ENCODE data around the gene EXOC4. TPM values are rescaled to one million over a fixed set of nuclear protein-coding genes. Genes with fewer than 3 reads are reported as not detected.

EXOC4 gene
- total and polyA plus RNA-seq, 2 donors (not counting 1 experiment from before 2014, with no cell fraction given): 79.6 to 158 TPM

DNA sequence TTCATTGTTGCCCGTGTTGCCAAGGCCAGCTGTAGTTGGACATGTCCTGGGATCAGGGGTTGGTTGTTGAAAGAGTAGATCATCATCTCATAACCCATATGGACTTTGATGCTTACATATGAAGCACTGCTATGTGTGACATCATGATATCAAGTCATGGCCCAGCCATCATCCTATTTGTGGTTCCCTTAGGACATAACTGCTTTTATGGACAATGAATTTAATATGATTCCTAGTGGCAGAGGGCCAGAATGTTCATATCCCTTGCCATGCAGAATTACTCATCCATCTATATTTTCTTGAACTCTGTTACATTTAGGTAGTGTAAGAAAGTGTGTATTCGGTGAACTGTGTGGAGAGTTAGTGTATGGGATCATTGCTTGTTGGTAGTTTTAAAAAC lies 530.4 kb downstream of the EXOC4 start:
- no peaks in the 10 kb centered on the region for H3K27me3 ChIP-seq (ENCODE audit: control insufficient read depth, insufficient read depth, low read length)
- H3K9ac ChIP-seq (ENCODE audit: insufficient read depth, low read length): no peak overlapping the region
- no peak overlapping the region for H3K4me3 ChIP-seq (replicated peaks in 1 of 4; ENCODE audit: control extremely low read depth in 1 of 4, insufficient read depth in 1 of 4, low read depth in 3 of 4, low read length in 4 of 4)
- H3K9me3 ChIP-seq (ENCODE audit: control insufficient read depth, insufficient read depth, low read depth, low read length): no peaks in the 10 kb centered on the region
- no peaks in the 10 kb centered on the region for H3K36me3 ChIP-seq (ENCODE audit: control insufficient read depth, insufficient read depth, low read length)
- no peaks in the 10 kb centered on the region for H3K4me1 ChIP-seq (ENCODE audit: control insufficient read depth, extremely low read depth, insufficient read depth, low read length)
- no peak overlapping the region for H2AFZ ChIP-seq (ENCODE audit: low read length)
- H3K4me2 ChIP-seq (ENCODE audit: extremely low read depth, insufficient read depth, low read length): no peak overlapping the region
- H4K20me1 ChIP-seq (ENCODE audit: control insufficient read depth, extremely low read depth, insufficient read depth, low read length): no peaks in the 10 kb centered on the region
- no peak overlapping the region for H3K27ac ChIP-seq (ENCODE audit: insufficient read depth, low read length)
- TF ChIP-seq EZH2 (IDR thresholded peaks at IDR 0.05; ENCODE audit: low read length, missing control alignments): no peak
- TF ChIP-seq, protein P1, sequence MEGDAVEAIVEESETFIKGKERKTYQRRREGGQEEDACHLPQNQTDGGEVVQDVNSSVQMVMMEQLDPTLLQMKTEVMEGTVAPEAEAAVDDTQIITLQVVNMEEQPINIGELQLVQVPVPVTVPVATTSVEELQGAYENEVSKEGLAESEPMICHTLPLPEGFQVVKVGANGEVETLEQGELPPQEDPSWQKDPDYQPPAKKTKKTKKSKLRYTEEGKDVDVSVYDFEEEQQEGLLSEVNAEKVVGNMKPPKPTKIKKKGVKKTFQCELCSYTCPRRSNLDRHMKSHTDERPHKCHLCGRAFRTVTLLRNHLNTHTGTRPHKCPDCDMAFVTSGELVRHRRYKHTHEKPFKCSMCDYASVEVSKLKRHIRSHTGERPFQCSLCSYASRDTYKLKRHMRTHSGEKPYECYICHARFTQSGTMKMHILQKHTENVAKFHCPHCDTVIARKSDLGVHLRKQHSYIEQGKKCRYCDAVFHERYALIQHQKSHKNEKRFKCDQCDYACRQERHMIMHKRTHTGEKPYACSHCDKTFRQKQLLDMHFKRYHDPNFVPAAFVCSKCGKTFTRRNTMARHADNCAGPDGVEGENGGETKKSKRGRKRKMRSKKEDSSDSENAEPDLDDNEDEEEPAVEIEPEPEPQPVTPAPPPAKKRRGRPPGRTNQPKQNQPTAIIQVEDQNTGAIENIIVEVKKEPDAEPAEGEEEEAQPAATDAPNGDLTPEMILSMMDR (conservative IDR thresholded peaks at IDR 0.05 in 1 of 2, IDR thresholded peaks at IDR 0.05 in 1 of 2; ENCODE audit: low read depth in 1 of 2, low read length in 2 of 2): no peak
- peak in 1 of 2 donors; percentile 36 for DNase-seq (ENCODE audit: low read depth in 2 of 2)
- no peaks in the 10 kb centered on the region for H3K79me2 ChIP-seq (ENCODE audit: control insufficient read depth, insufficient read depth, low read length)

GRCh38 chr7:133784486-133785001 lies 531.7 kb downstream of the EXOC4 start:
- H3K27ac ChIP-seq (ENCODE audit: insufficient read depth, low read length): no peak overlapping the region
- no peak overlapping the region for H3K4me2 ChIP-seq (ENCODE audit: extremely low read depth, insufficient read depth, low read length)
- no peaks in the 10 kb centered on the region for H3K79me2 ChIP-seq (ENCODE audit: control insufficient read depth, insufficient read depth, low read length)
- H2AFZ ChIP-seq (ENCODE audit: low read length): no peak overlapping the region
- no peaks in the 10 kb centered on the region for H3K9me3 ChIP-seq (ENCODE audit: control insufficient read depth, insufficient read depth, low read depth, low read length)
- H4K20me1 ChIP-seq (ENCODE audit: control insufficient read depth, extremely low read depth, insufficient read depth, low read length): no peaks in the 10 kb centered on the region
- H3K36me3 ChIP-seq (ENCODE audit: control insufficient read depth, insufficient read depth, low read length): no peaks in the 10 kb centered on the region
- no peaks in the 10 kb centered on the region for H3K27me3 ChIP-seq (ENCODE audit: control insufficient read depth, insufficient read depth, low read length)
- no peak overlapping the region for H3K4me3 ChIP-seq (replicated peaks in 1 of 4; ENCODE audit: control extremely low read depth in 1 of 4, insufficient read depth in 1 of 4, low read depth in 3 of 4, low read length in 4 of 4)
- DNase-seq (ENCODE audit: low read depth in 2 of 2): no peak
- no peak for TF ChIP-seq EZH2 (IDR thresholded peaks at IDR 0.05; ENCODE audit: low read length, missing control alignments)
- TF ChIP-seq, protein P1 (conservative IDR thresholded peaks at IDR 0.05 in 1 of 2, IDR thresholded peaks at IDR 0.05 in 1 of 2; ENCODE audit: low read depth in 1 of 2, low read length in 2 of 2): no peak
- no peak overlapping the region for H3K9ac ChIP-seq (ENCODE audit: insufficient read depth, low read length)
- H3K4me1 ChIP-seq (ENCODE audit: control insufficient read depth, extremely low read depth, insufficient read depth, low read length): no peaks in the 10 kb centered on the region

- H3K4me3 ChIP-seq (replicated peaks in 1 of 4; ENCODE audit: control extremely low read depth in 1 of 4, insufficient read depth in 1 of 4, low read depth in 3 of 4, low read length in 4 of 4): no peak overlapping the region
- DNase-seq (ENCODE audit: low read depth in 2 of 2): no peak
- H3K9ac ChIP-seq (ENCODE audit: insufficient read depth, low read length): no peak overlapping the region
- no peaks in the 10 kb centered on the region for H3K4me1 ChIP-seq (ENCODE audit: control insufficient read depth, extremely low read depth, insufficient read depth, low read length)
- TF ChIP-seq, protein P1 (conservative IDR thresholded peaks at IDR 0.05 in 1 of 2, IDR thresholded peaks at IDR 0.05 in 1 of 2; ENCODE audit: low read depth in 1 of 2, low read length in 2 of 2): no peak
- no peak for TF ChIP-seq EZH2 (IDR thresholded peaks at IDR 0.05; ENCODE audit: low read length, missing control alignments)
- H4K20me1 ChIP-seq (ENCODE audit: control insufficient read depth, extremely low read depth, insufficient read depth, low read length): no peaks in the 10 kb centered on the region
- no peak overlapping the region for H2AFZ ChIP-seq (ENCODE audit: low read length)
- no peaks in the 10 kb centered on the region for H3K9me3 ChIP-seq (ENCODE audit: control insufficient read depth, insufficient read depth, low read depth, low read length)
- no peaks in the 10 kb centered on the region for H3K36me3 ChIP-seq (ENCODE audit: control insufficient read depth, insufficient read depth, low read length)
- H3K4me2 ChIP-seq (ENCODE audit: extremely low read depth, insufficient read depth, low read length): no peak overlapping the region
- no peaks in the 10 kb centered on the region for H3K79me2 ChIP-seq (ENCODE audit: control insufficient read depth, insufficient read depth, low read length)
- H3K27me3 ChIP-seq (ENCODE audit: control insufficient read depth, insufficient read depth, low read length): no peaks in the 10 kb centered on the region
- no peak overlapping the region for H3K27ac ChIP-seq (ENCODE audit: insufficient read depth, low read length)
These were observed 533.6 kb downstream of the EXOC4 start for GRCh38 chr7:133786401-133786937.

Measured in fibroblast of lung (primary cell).